Glutamatergic neuron (in vitro differentiated cells): ENCODE data around the gene EIF4E2. TPM values are rescaled to one million over a fixed set of nuclear protein-coding genes. Genes with fewer than 3 reads are reported as not detected.

Source experiments
- DNase-seq: peaks from one replicate; pipeline ENCODE4 v3.0.0; 2022
- H3K27ac Mint-ChIP-seq: one replicate; pipeline ENCODE4 v1.8.0; 2020; ENCODE audit warnings: mild to moderate bottlenecking, mixed read lengths, inconsistent platforms; ENCODE audit not compliant: unreplicated experiment
- H3K27me3 Mint-ChIP-seq: one replicate; pipeline ENCODE4 v1.8.0; 2020; ENCODE audit warnings: mild to moderate bottlenecking, moderate library complexity, mixed read lengths, inconsistent platforms; ENCODE audit not compliant: unreplicated experiment
- H3K36me3 Mint-ChIP-seq: one replicate; pipeline ENCODE4 v1.8.0; 2020; ENCODE audit warnings: mild to moderate bottlenecking, mixed read lengths, inconsistent platforms; ENCODE audit not compliant: unreplicated experiment
- H3K4me1 Mint-ChIP-seq: one replicate; pipeline ENCODE4 v1.8.0; 2020; ENCODE audit warnings: mild to moderate bottlenecking, low read depth, mixed read lengths, inconsistent platforms; ENCODE audit not compliant: unreplicated experiment
- H3K4me3 Mint-ChIP-seq: one replicate; pipeline ENCODE4 v1.8.0; 2020; ENCODE audit warnings: mild to moderate bottlenecking, mixed read lengths, inconsistent platforms; ENCODE audit not compliant: unreplicated experiment
- H3K9me3 Mint-ChIP-seq: one replicate; pipeline ENCODE4 v1.8.0; 2020; ENCODE audit warnings: mild to moderate bottlenecking, moderate library complexity, mixed read lengths, inconsistent platforms; ENCODE audit not compliant: unreplicated experiment
- total RNA-seq: library from RNA; stranded (reverse); fragmentation: NEBNext Ultra II Directional; extraction: Animal tissue kit (Norgen Biotek cat#: 25700); gene quantifications from one replicate; pipeline ENCODE4 v1.2.1, GENCODE V29; 2021; ENCODE audit not compliant: unreplicated experiment
- TF ChIP-seq, protein P1 (sequence below): fragments of 200-600 bp; sonication (generic); IDR thresholded peaks from one replicate; pipeline ENCODE4 v1.5.0; 2021; ENCODE audit not compliant: partially characterized antibody, unreplicated experiment

Gene EIF4E2
- total RNA-seq, 1 donor from 2014 or later: 82.9 TPM

GRCh38 chr2:232586943-232587505, 36.5 kb downstream of the EIF4E2 start:
- Mint-ChIP-seq H3K27ac (no peak overlapping the region), H3K4me1 (no peaks in the 10 kb centered on the region), H3K9me3 (peaks cover 3% of the 10 kb centered on the region), H3K36me3 (peaks cover 9% of the 10 kb centered on the region), H3K4me3 (no peak overlapping the region), H3K27me3 (peaks cover 2% of the 10 kb centered on the region)
- no peak for DNase-seq
- TF ChIP-seq, protein P1, sequence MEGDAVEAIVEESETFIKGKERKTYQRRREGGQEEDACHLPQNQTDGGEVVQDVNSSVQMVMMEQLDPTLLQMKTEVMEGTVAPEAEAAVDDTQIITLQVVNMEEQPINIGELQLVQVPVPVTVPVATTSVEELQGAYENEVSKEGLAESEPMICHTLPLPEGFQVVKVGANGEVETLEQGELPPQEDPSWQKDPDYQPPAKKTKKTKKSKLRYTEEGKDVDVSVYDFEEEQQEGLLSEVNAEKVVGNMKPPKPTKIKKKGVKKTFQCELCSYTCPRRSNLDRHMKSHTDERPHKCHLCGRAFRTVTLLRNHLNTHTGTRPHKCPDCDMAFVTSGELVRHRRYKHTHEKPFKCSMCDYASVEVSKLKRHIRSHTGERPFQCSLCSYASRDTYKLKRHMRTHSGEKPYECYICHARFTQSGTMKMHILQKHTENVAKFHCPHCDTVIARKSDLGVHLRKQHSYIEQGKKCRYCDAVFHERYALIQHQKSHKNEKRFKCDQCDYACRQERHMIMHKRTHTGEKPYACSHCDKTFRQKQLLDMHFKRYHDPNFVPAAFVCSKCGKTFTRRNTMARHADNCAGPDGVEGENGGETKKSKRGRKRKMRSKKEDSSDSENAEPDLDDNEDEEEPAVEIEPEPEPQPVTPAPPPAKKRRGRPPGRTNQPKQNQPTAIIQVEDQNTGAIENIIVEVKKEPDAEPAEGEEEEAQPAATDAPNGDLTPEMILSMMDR: no peak

DNA sequence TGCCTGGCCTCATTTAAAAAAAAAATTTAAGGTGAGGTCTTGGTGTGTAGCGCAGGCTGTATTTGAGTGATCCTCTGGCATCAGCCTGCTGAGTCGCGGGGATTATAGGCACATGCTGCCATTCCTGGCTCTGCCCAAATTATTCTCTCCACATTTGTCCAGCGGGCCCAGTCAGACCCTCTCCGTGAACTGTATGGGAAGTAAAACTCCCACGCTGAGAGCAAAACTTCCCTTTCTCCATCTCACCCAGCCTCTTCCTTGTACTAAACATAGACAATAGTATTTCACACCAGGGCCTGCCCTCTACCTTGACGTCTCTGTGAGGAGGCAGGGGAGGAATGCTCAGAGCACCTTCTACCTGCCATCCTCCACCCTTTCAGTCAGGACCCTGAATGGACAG, 37.0 kb downstream of the EIF4E2 start:
- TF ChIP-seq, protein P1: no peak
- Mint-ChIP-seq H3K9me3 (peaks cover 3% of the 10 kb centered on the region), H3K36me3 (peaks cover 9% of the 10 kb centered on the region), H3K4me1 (no peaks in the 10 kb centered on the region), H3K27ac (no peak overlapping the region), H3K4me3 (no peak overlapping the region), H3K27me3 (peaks cover 2% of the 10 kb centered on the region)
- DNase-seq: no peak

DNA sequence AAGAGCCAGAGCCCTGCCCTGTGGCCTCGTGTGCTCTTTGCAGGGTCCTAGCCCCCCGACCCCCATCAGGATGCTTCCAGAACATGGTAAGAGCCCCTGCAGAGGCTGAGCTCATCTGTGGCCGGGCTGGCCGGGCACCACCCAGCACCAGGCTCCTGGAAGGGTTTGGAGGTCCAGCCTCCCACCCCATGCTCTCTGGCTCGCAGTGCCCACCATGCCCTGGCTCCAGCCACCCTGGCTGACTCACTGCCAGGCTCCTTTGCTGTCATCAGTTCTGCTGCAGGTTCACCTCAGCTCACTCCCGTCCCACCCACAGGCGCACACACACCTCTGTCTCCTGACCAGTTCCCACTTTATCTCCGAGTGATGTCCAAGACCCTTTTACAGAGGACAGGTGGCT, 37.5 kb downstream of the EIF4E2 start:
- TF ChIP-seq, protein P1: no peak
- no peak overlapping the region for H3K27ac Mint-ChIP-seq
- DNase-seq: no peak
- no peaks in the 10 kb centered on the region for H3K4me1 Mint-ChIP-seq
- H3K9me3 Mint-ChIP-seq: peaks cover 3% of the 10 kb centered on the region
- peaks cover 2% of the 10 kb centered on the region for H3K27me3 Mint-ChIP-seq
- peaks cover 9% of the 10 kb centered on the region for H3K36me3 Mint-ChIP-seq
- H3K4me3 Mint-ChIP-seq: no peak overlapping the region

- peaks cover 2% of the 10 kb centered on the region for H3K27me3 Mint-ChIP-seq
- TF ChIP-seq, protein P1: no peak
- DNase-seq: no peak
- H3K27ac Mint-ChIP-seq: no peak overlapping the region
- H3K9me3 Mint-ChIP-seq: peaks cover 3% of the 10 kb centered on the region
- H3K4me1 Mint-ChIP-seq: no peaks in the 10 kb centered on the region
- no peak overlapping the region for H3K4me3 Mint-ChIP-seq
- H3K36me3 Mint-ChIP-seq: peaks cover 9% of the 10 kb centered on the region
Measured at GRCh38 chr2:232588680-232589585, 38.4 kb downstream of the EIF4E2 start.

DNA sequence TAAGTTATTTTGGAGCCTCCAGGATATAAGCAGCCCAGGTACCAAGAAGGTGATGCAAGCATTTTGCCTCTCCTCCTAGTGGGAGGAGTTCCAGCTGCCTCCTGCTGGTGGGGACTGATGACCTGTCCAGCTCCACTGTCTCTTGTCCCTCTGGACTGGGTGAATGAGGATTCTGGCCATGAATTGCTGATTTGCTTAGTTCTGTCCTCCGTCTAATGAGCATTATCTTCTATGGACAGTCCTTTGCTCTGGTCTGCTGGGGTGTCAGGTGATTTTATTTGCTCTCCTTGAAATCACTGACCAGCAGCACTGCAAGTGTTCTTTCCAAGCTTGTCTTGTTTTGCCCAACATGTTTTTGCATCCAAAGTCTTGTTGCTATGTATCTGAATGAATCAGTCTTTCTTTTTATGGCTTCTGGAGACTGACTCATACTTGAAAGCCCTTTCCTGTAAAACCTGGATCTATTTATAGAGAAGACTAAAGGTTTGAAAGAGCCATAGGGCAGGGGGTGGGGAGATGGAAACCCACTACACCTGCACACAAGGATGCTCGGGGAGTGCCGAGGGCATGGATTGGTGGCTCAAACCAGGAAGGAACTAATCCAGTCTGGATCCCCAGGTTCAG, 42.4 kb downstream of the EIF4E2 start:
- H3K27me3 Mint-ChIP-seq: peaks cover 2% of the 10 kb centered on the region
- DNase-seq: no peak
- no peak overlapping the region for H3K4me3 Mint-ChIP-seq
- no peaks in the 10 kb centered on the region for H3K4me1 Mint-ChIP-seq
- TF ChIP-seq, protein P1: no peak
- H3K36me3 Mint-ChIP-seq: peaks cover 4% of the 10 kb centered on the region
- no peak overlapping the region for H3K27ac Mint-ChIP-seq
- H3K9me3 Mint-ChIP-seq: no peaks in the 10 kb centered on the region
